Esophagus muscularis mucosa (tissue), 4 donors: ENCODE results near the gene CHRNA5. TPM values are rescaled to one million over a fixed set of nuclear protein-coding genes. Genes with fewer than 3 reads are reported as not detected.
"Not testable (repeated sequence)": the region's sequence is repeated elsewhere in the genome, so short reads cannot be mapped to it uniquely, and the experiment has no call there.

Source experiments
- DNase-seq: peaks from one replicate; pipeline ENCODE4 v3.0.0-alpha.2; 2017; ENCODE audit errors: extremely low spot score
- H3K27ac ChIP-seq, 4 donors: fragments of 200-600 bp; sonication (generic); replicated peaks in 1 of 4; 1 replicate in 3 of 4; 2 replicates in 1 of 4; pipeline ENCODE4 v1.5.1; 2016 to 2019; ENCODE audit warnings: mild to moderate bottlenecking in 1 of 4
- H3K27me3 ChIP-seq, 4 donors: fragments of 200-600 bp; sonication (generic); one replicate each; pipeline versions ENCODE4 v1.5.1 to v1.6.0; 2016 to 2019
- H3K36me3 ChIP-seq, 4 donors: fragments of 200-600 bp; sonication (generic); one replicate each; pipeline ENCODE4 v1.5.1; 2016 to 2019
- H3K4me1 ChIP-seq, 4 donors: fragments of 200-600 bp; sonication (generic); one replicate each; pipeline ENCODE4 v1.5.1; 2016 to 2019
- H3K4me3 ChIP-seq, 4 donors: fragments of 200-600 bp; sonication (generic); 1 replicate in 2 of 4; 2 replicates in 2 of 4; pipeline ENCODE4 v1.5.1; 2016 to 2019; ENCODE audit warnings: mild to moderate bottlenecking in 4 of 4, moderate library complexity in 1 of 4
- H3K9me3 ChIP-seq, 4 donors: fragments of 200-600 bp; sonication (generic); 1 replicate in 3 of 4; 2 replicates in 1 of 4; pipeline ENCODE4 v1.5.1; 2016 to 2019
- EP300 ChIP-seq: sonication (generic); formaldehyde crosslinking; IDR thresholded peaks from one replicate; pipeline ENCODE4 v1.6.1; 2017; ENCODE audit warnings: antibody characterized with exemption
- POLR2A ChIP-seq: fragments of 450-650 bp; IDR thresholded peaks from one replicate; pipeline ENCODE4 v1.6.1; 2017; ENCODE audit warnings: antibody characterized with exemption, moderate library complexity, mild to moderate bottlenecking, low read depth
- POLR2AphosphoS5 ChIP-seq, 2 donors: sonication (generic); formaldehyde crosslinking; IDR thresholded peaks; one replicate each; pipeline ENCODE4 v1.6.1; 2017; ENCODE audit warnings: antibody characterized with exemption in 2 of 2
- WGBS: methylation state at CpG from one replicate; pipeline ENCODE4 v1.1.5; 2018; 5-methylcytosine and 5-hydroxymethylcytosine counted together
- intact Hi-C: fragments of 100-400 bp; cut with DNase I; formaldehyde crosslinking; loops from one replicate; pipeline ENCODE4 v1.15.1; 2023
- total RNA-seq, 4 donors: library from RNA; depleted of rRNA; stranded (reverse); fragments of >200 nt; gene quantifications; one replicate each; pipeline versions ENCODE4 v1.1.0 to v1.2.1, GENCODE V29; 2016
- TF ChIP-seq, protein P1 (sequence below), 3 experiments: fragments of 200-600 bp in 2 of 3; fragments of 450-650 bp in 1 of 3; sonication (generic) in 2 of 3; IDR thresholded peaks; one replicate each; pipeline ENCODE4 v1.5.1; 2017 to 2019; ENCODE audit warnings: antibody characterized with exemption in 3 of 3, mild to moderate bottlenecking in 2 of 3, moderate library complexity in 1 of 3

CHRNA5 gene
- total RNA-seq, 4 donors from 2014 or later = 0.80 to 1.2 (median 0.98) TPM

DNA sequence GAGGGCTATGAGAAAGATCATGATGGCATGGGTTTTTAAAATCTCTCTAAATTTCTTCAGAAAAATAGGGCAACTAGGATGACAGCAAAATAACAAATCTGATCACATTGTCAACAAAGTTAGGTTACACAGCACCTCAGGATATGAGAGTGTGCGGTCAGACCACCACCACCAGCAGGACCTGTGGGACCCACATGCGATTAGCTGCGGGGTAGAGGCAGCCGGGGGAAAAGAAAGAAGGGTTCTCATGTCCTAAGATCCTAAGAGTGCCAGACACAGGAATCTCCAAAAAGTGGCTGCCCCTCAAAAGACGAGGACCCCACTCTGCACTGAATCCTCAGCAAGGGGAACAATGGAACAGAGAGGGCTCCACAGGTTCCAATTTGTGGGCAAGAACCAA is 39.9 kb downstream of the CHRNA5 start:
- Histone ChIP-seq H3K27ac (no peak overlapping the region), H3K4me1 (no peaks in the 10 kb centered on the region), H3K4me3 (no peak overlapping the region), H3K27me3 (peaks cover 0 to 15% (median 0%) of the 10 kb centered on the region in 4 donors), H3K36me3 (no peaks in the 10 kb centered on the region), H3K9me3 (no peaks in the 10 kb centered on the region)
- intact Hi-C loops = no loop called here
- 93% methylated on average over 5 of the region's 5 CpGs for WGBS
- peak; percentile 82 for DNase-seq
- TF ChIP-seq, protein P1, sequence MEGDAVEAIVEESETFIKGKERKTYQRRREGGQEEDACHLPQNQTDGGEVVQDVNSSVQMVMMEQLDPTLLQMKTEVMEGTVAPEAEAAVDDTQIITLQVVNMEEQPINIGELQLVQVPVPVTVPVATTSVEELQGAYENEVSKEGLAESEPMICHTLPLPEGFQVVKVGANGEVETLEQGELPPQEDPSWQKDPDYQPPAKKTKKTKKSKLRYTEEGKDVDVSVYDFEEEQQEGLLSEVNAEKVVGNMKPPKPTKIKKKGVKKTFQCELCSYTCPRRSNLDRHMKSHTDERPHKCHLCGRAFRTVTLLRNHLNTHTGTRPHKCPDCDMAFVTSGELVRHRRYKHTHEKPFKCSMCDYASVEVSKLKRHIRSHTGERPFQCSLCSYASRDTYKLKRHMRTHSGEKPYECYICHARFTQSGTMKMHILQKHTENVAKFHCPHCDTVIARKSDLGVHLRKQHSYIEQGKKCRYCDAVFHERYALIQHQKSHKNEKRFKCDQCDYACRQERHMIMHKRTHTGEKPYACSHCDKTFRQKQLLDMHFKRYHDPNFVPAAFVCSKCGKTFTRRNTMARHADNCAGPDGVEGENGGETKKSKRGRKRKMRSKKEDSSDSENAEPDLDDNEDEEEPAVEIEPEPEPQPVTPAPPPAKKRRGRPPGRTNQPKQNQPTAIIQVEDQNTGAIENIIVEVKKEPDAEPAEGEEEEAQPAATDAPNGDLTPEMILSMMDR (IDR thresholded peaks at IDR 0.05) = no peak
- TF ChIP-seq POLR2AphosphoS5 (IDR thresholded peaks at IDR 0.05) (no peak), EP300 (no peak), POLR2A (no peak)

DNA sequence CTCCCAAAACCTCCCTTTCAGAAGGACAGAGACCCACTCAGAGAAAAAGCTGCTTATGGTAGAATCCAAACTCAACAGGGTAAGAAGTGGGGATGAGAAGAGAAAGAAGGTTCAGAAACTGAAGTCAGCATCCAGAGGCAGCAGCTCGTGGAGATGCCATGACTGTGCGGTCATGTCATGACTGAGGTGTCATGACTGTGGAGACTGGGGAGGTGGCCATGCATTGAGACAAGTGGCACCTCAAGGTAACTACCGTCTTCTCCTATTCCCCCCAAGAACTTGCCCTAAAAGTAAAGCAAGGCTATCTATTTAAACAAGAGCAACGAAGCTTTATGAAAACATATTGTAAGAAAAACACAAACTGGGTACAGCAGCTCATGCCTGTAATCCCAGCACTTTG is 40.4 kb downstream of the CHRNA5 start:
- H3K36me3 ChIP-seq = no peaks in the 10 kb centered on the region
- no peak overlapping the region for H3K27ac ChIP-seq
- H3K4me1 ChIP-seq = no peaks in the 10 kb centered on the region
- no peaks in the 10 kb centered on the region for H3K9me3 ChIP-seq
- TF ChIP-seq, protein P1 (IDR thresholded peaks at IDR 0.05) = no peak
- TF ChIP-seq POLR2A (no peak), POLR2AphosphoS5 (IDR thresholded peaks at IDR 0.05) (no peak), EP300 (no peak)
- peak; percentile 55 for DNase-seq
- intact Hi-C loops = no loop called here
- peaks cover 0 to 15% (median 0%) of the 10 kb centered on the region in 4 donors for H3K27me3 ChIP-seq
- no peak overlapping the region for H3K4me3 ChIP-seq
- 88% methylated on average over 4 of the region's 4 CpGs for WGBS

- H3K9me3 ChIP-seq, DNase-seq, H3K4me3 ChIP-seq, H3K27ac ChIP-seq, H3K4me1 ChIP-seq, intact Hi-C loops, H3K27me3 ChIP-seq, H3K36me3 ChIP-seq: not testable (repeated sequence)
- 94% methylated on average over 3 of the region's 3 CpGs for WGBS
These were observed 44.2 kb downstream of the CHRNA5 start for GRCh38 chr15:78609551-78609950.

GRCh38 chr15:78614021-78614420 is 48.7 kb downstream of the CHRNA5 start:
- Histone ChIP-seq H3K4me3 (no peak overlapping the region), H3K36me3 (no peaks in the 10 kb centered on the region), H3K4me1 (peaks cover 5 to 7% (median 6%) of the 10 kb centered on the region in 4 donors), H3K27me3 (peaks cover 0 to 5% (median 0%) of the 10 kb centered on the region in 4 donors), H3K27ac (no peak overlapping the region), H3K9me3 (no peaks in the 10 kb centered on the region)
- intact Hi-C loops = no loop called here
- WGBS = 67% methylated on average over 3 of the region's 3 CpGs
- DNase-seq = no peak
- TF ChIP-seq EP300 (no peak), POLR2A (no peak), POLR2AphosphoS5 (IDR thresholded peaks at IDR 0.05) (no peak)
- TF ChIP-seq, protein P1 (IDR thresholded peaks at IDR 0.05) = no peak

GRCh38 chr15:78615151-78615589 is 49.9 kb downstream of the CHRNA5 start:
- 87% methylated on average over 2 of the region's 3 CpGs for WGBS

GRCh38 chr15:78616506-78616905 is 51.2 kb downstream of the CHRNA5 start:
- no peaks in the 10 kb centered on the region for H3K9me3 ChIP-seq
- TF ChIP-seq POLR2A = no peak
- no peak overlapping the region for H3K27ac ChIP-seq
- no peak overlapping the region for H3K4me3 ChIP-seq
- H3K4me1 ChIP-seq = peaks cover 12 to 29% (median 27%) of the 10 kb centered on the region in 4 donors
- no peaks in the 10 kb centered on the region for H3K36me3 ChIP-seq
- WGBS = 81% methylated on average over 2 of the region's 2 CpGs
- intact Hi-C loops = loop anchor here (5.0 kb wide), 1 partner anchor 136 kb away; no protein-coding TSS in a partner anchor
- peaks cover 0 to 30% (median 22%) of the 10 kb centered on the region in 4 donors for H3K27me3 ChIP-seq
- DNase-seq = no peak

More at GRCh38 chr15:78615151-78615589, 49.9 kb downstream of the CHRNA5 start:
- Histone ChIP-seq H3K36me3 (no peaks in the 10 kb centered on the region), H3K9me3 (no peaks in the 10 kb centered on the region), H3K27me3 (peaks cover 0 to 17% (median 10%) of the 10 kb centered on the region in 4 donors), H3K27ac (no peak overlapping the region), H3K4me3 (no peak overlapping the region), H3K4me1 (peaks cover 10 to 18% (median 16%) of the 10 kb centered on the region in 4 donors)
- intact Hi-C loops = loop anchor here (5.0 kb wide), 1 partner anchor 137 kb away; no protein-coding TSS in a partner anchor
- no peak for TF ChIP-seq EP300
- DNase-seq = no peak
